Activated CD4-positive, alpha-beta T cell treated with anti-CD3 and anti-CD28 coated beads, Interleukin-10, Interleukin-2, amounts not matched to agents 100 ng/mL and 50 ng/mL, durations not matched to agents 16 hours and 8 hours (primary cell): ENCODE data around the gene TXNRD2.

ENCODE experiments used
- DNase-seq: peaks from one replicate; pipeline ENCODE4 v3.0.0-alpha.2; 2020

The TXNRD2 gene

DNA sequence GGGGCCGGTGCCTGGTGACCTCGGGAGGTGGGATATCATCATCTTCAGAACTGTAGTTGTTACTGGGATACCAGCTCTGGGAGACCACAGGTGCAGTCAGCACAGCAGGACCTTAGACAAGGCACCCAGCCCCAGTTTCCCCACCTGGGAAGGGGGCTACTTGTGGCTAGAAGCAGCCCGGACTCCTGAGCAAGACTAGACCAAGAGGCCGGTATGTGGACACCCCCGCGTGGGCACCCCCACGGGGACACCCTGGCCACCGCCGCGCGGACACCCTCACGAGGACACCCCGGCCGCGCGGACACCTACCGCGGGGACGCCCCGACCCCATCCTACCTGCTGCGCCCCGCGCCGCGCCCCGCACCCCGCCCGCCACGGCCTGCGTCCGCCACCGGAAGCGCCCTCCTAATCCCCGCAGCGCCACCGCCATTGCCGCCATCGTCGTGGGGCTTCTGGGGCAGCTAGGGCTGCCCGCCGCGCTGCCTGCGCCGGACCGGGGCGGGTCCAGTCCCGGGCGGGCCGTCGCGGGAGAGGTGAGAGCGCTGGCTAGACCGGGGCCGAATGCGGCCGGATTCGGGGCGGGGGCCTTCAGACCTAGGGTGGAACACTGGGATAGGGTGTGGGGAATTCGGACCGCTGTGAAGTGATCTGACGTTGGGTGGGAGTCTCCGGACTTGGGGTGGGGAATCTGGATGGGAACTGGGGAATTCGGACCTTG, at the start of gene TXNRD2, which contains the start of gene COMT:
Gene TXNRD2, minus strand, starts transcription at position 454 of the 718 bp plus-strand sequence. Its CDS starts 15 bp downstream, at position 439.
Gene COMT, plus strand, starts transcription at position 408 of the 718 bp plus-strand sequence. CDS start 20,755 bp downstream, outside the sequence.
- DNase-seq: peak; percentile 83

DNA sequence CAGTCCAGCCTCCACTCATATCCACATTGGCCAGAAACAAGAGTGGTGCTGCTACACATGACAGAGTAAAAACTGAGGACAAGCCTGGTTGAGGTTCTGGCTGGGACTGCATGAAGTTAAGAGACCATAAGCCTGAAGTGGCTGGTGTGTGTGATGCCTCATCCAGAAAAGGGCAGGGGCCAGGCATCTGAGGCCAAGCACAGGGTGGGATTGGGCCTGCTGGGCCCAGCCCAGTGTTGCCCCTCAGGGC, 49.7 kb upstream of the TXNRD2 start:
- DNase-seq: no peak

DNA sequence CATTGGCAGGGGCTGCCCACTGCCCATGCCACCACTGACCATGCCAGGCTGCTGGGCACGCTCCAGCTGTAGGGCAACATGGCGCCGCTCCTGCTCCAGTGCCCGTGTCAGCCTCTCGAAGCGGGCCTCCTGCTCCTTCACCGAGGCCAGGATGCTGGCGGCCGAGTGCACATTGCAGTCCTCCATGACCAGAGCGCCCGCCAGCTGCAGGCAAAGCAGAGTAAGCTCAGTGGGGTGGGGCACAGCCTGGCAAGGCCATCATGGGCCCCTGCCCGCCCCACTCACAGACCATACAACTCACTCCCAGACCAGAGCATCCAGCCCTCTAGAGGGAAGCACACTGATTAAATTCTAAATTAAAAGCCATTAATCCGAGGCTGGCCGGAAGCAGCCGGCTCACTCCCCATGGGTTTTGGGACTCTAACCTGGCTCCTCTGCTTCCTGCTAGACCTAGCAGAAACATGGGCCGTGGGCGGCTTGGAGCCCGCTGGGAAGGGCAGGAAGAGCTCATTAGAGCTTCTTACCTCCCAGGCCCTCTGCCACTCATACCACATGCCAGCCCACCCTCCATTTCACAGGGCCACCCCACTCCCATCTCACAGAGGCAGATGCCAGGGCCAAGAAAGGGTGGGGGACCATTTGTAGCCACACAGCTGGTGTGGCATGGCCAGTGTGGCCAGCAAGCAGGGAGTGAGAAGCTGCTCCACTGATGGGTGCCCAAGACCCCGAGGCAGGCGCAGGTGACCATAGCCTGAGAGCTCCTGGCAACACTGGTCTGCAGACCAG, 49.2 kb upstream of the TXNRD2 start:
- DNase-seq: no peak

DNA sequence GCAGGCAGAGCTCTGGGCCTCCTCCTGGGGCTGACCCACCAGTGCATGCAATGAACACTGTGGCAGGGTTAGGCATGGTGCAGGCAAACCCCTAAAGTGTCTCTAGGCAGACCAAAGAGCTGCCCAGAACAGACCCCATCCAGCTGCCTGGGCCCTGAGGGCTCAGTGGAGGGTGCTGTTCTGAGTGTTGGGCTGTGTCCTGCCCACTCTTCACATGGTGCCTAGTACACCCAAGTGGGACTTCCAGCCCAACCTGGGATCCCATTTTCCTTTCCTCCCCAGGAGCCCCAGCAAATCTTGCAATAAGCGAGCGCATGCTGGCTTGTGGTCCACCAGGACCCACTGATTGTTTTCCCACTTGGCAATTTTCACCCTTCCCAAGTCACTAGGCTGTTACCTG, 48.6 kb upstream of the TXNRD2 start:
- no peak for DNase-seq

DNA sequence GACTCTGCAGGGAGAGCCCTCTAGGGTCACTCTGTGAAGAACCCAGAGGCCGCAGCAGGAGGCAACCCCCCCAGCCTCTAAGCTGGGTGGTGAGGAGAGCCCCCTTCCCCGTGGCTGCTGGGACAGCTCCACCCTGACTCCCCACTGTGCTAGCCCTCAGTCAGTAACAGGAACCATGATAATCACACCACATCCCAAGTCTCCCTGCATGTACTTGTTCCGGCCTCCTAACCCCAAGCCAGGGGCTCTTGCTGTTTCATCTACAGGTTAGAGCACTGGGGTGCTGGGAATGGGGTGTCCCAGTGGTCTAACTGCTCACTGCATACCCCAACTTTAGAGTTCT, 48.1 kb upstream of the TXNRD2 start:
- DNase-seq: no peak

DNA sequence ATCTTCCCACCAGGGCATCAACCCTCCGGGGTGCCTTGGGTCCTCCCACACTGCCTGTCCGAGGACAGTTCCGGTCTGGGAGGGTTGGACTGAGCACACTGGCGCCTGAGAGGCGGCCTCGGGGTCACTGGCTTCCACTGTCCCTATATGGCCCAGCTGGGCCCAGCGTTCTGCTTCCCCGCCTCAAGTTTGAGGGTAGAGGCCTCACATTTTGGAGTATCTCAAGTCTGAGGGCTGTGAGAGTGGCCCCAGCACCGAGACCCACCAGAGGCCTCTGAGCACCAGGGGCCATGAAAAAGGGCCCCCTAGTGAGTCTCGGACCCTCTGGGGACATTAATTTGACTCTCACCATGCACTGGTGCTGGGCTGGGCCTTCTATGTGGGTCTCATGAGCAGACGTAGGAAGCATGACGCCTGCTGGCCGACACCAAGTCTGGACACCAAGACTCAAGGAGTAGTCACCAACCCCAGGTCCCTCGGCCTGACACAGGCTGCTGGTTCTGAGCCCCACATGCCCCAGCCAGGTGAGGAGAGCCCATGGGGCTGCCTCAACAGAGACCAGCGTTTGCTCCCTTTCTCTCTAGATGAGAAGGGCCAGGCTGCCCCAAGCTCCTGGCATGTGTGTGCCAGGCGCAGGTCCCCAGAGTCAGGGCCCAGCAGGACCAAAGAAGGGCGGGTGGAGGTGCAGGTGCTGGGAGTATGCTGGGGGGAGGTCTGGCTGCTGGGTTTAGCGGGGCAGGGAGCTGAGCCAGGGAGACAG, 47.5 kb upstream of the TXNRD2 start:
- no peak for DNase-seq

DNA sequence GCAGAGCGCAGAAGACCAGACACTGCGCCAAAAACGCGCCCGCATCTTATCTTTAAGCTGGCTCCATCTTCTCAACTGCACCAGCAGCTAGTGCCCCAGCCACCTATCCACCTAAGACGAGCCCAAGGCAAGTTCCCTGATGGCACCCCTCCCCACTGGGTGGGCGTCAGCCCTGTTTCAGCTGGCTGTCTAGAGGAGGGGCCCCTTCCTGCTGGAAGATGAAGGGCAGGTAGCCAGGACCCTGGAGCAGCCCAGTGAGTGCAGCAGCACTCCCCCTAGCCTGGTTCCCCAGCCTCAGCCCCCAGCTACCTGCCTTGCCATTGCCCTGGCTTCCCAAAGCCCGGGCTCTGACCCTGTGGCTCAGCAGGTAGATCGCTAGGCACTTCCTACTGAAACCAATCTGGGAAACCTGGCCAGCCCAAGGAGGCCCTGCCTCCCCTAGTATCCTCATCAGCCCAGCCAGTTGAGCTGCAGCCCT, 46.8 kb upstream of the TXNRD2 start:
- DNase-seq: no peak

DNA sequence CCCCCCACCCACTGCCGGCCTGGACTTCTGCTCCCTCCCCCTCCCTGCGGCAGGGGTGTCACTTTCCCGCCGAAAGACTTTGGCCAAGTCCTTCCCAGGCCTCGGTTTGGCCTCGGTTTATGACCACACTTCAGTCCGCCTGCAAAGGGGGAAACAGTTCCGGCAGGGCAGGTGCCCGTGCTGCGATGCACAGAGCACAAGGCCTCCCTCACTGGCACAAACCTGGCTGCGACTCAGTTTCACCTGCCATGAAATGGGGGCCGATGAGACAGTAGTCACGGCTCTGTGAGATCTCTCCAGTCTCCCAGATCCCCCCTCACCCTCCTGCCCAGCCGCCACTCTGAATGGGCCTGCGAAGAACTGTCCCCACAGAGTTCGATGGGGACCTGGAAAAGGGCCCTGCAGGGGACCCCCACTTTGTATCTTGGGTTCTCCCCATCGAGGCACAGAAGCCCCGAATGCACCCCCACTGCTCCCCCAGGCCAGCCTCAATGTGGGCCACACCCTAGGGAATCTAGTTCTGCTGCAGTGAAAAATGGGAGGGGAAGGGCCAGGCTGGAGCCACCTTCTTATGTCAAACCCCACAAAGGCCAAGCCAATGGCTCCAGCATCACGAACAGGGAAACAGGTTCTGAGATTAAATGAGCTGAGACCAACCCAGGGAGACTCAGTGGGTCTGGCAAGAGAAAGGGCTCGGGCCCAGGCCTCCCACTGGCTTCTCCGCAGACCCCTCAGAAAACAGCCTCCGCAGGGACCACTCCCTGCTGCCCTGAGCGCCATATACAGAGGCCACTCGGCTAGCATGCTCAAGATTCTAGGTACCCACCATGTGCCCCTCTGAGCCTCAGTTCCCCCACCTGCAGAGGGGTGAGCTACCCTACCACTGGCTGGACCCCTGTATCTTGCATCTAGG, 46.0 kb upstream of the TXNRD2 start:
- no peak for DNase-seq

DNA sequence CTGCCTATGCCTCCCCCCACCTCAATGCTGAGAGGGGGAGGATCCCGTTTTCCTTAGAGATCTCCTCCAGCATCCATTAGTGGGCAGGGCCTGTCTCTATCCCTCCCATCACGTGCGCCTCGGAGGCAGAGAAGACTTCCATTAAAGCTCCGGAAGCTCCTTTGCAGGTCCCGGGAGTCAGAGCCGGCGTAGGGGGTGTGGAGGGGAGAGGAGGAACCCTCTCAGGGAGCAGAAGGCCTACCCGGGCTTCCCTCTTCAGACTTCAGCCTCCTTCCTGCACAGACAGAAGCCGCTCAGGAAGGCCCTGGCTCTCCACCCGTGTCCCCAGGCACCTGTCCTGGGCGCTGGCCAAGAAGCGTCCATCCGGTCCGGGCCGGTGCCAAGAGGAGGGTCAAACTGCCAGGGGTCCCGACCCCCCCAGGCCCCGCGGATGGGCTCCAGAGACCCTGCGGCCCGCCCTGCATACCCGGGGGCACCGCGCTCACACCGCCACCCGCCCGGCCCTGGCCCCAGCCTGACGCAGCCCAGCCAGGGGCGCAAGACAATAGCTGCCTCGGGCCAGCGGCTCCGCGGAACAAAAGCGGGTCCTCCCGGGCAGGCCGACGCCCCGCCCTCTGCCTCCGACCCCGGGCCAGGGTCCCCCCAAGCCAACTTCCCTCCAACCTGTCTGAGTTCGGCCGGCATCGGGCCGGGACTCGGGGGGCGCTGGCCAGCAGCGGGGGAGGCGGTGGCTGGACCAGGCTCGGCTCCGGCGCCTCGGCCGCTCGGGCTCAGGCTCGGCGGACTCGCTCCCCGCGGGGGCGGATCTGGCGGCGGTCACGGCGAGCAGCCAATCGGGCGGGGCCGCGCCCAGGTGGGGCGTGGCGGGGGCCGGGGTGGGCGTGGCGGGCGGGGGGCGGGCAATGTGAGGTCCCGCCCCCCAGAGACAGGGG, 45.1 kb upstream of the TXNRD2 start:
- DNase-seq: peak; percentile 73

DNA sequence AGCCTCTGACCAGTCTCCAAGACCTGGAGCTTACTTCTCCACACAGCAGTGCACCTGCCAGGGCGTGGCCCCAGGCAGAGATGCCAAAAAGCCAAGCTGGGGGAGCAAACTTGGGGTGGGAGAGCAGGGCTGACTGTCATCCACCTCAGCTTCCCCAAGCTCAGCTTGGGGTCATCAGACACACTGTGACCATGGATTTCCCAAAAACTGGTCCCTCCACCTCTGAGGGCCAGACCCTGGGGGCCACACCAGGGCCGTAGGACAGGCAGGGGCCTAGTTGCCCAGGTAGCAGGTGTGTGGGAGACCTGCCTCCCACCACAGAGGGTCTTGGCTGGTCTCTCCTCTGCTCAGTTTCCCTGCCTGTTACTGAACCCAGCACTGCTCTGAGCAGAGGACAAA, 44.4 kb upstream of the TXNRD2 start:
- no peak for DNase-seq

DNA sequence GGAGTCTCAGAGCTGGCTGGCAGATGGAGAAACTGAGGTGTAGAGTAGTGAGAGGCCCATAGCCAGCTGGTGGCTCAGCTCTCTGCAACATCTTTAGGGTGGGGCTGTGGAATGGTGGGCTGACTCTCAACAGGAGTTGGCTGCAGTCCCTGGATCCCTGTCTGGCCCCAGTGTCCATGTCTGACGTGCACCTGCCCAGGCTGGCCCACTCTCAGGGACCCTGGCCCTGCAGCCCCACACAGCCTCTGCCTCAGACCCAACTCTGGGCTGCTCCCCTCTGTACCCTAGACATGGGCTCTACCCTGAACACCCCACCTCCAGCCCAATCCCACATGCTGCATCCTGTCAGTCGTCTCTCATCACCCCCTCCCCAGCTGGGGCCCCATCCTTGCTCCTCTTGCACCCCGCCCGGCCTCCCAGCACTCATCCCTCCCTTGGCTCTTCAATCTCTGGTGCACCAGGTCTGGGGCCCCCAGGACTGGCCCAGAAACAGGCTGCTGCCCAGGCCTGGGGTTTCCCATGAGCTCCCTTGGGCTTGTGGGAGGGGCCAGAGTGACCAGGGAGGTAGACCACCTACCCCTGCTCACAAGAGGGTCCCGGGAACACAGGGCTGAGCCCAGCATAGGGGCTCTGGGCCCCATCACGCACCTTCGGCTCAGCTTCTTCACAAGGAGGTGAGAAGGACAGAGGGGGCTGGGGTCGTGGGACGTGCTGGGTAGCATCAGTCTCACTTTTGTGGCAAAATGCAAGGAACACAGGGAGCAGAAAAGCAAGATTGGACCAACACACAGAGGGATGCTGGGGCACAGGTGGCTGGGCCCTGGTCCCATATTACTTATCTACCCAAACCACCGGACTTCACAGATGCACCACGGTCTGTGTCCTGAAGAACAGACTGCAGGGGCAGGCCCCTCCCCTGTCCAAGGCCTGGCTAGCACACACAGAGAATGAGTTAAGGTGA, 43.5 kb upstream of the TXNRD2 start:
- no peak for DNase-seq

DNA sequence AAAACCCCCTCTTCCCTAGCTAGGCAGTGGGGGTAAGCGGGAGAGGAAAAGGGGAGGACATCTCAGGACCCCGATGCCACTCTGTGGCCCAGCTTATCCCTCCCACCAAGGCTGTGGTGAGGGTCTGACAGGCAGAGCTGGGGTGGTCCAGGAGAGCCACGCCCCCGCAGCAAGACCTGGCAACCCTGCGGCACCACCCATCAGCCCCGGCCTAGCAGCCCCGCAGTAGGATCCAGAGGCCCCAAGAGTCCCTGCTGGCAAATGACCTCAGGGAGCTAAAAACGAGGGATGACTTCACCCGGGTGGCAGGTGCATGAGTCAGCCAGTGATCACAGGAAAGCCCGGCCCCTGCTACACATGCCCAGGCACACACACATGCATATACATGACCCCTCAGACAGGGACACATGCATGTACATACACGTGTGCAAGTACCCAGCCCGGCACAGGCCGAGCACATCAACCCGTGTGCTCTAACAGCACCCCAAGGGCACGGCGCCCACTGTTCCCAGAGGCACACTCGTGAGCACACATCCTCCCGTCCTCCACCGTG, 42.7 kb upstream of the TXNRD2 start:
- DNase-seq: no peak

DNA sequence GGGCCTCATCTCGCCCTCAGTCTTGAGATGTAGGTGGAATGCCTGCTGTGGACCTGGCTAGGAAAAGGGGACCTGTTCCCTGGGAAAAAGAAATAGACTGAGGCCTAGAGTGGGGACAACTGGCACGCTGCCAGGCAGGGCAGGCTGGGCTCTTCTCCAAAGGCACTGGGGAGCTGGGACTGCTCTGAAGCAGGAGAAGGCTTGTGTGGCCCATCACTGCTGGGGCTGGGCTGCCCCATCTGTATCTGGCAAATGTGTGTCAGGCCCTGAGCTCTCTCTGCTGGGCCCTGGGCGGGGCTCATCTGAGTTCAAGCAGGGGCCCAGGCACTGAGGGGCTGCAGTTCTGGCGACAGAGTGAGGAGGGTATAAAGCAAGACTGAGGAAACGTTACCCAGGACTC, 42.1 kb upstream of the TXNRD2 start:
- no peak for DNase-seq

DNA sequence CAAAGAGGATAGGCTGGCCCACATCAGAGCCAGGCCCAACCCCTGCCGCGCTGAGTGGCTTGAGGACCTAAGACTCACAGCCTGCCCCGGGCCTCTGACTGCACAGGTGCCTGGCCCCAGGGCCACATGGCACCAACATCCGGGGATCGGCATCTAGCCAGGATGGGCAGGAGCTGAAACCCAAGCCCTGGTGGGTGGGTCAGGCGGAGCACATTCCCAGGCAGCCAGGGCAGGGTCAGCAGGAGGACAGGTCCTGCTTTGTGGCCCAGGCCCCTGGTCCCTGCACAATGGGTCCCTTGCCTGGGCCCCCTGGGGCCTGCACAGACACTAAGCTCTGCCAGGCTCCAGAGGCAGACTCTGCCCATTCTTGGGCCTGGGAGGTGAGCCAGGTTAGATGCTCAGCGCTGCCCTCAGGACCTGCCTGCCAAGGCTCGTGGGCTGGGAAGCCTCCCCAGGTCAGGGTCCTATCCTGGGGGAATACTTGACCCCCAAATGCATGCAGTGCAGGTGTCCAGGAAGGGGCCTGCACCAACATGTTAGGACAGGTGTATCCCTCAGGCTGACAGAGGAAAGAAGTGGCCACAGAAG, 41.5 kb upstream of the TXNRD2 start:
- no peak for DNase-seq

DNA sequence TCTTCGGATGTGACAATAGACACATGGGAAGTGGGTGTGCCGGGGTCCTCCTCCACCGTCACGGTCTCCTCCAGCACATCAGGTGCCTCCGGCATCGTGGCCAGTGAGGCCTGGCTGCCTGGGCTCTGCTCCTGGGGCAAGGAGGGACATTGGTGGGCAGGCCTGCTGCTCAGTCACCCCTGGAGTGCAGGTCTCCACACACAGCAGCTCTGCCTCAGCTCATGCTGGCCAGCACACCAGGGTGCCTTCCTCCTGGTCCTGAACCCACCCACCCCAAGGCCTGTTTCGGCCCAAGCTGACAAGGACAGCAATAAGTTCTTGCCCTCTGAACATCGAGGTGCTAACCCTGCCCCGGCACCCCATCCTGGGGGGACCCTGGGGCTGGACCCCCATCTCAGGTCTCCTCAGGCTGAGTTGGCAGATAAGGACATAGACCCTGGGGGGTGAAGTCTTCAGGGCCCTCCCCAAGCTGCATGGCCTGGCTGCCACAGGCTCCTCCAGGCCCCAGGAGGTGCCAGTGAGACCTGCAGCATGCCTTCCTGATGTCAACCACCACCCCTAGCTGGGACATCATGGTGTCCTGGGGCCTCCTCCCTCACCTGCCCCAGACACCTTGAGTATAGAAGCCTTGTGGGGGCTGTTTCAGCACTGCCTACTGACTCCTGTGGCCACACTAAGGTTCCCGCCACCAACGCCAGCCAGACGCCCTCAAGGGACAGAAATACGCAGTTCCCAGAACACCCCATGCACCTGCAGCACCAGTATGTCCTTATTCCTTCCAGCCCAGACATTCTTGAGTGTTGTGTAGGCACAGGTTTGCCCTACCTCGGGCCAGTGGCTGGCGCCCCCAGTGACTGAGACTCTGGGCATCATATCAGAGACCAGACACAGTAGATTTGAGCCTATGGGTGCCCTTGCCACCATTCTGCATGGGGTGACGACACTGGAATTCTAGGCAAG, 40.6 kb upstream of the TXNRD2 start:
- no peak for DNase-seq

DNA sequence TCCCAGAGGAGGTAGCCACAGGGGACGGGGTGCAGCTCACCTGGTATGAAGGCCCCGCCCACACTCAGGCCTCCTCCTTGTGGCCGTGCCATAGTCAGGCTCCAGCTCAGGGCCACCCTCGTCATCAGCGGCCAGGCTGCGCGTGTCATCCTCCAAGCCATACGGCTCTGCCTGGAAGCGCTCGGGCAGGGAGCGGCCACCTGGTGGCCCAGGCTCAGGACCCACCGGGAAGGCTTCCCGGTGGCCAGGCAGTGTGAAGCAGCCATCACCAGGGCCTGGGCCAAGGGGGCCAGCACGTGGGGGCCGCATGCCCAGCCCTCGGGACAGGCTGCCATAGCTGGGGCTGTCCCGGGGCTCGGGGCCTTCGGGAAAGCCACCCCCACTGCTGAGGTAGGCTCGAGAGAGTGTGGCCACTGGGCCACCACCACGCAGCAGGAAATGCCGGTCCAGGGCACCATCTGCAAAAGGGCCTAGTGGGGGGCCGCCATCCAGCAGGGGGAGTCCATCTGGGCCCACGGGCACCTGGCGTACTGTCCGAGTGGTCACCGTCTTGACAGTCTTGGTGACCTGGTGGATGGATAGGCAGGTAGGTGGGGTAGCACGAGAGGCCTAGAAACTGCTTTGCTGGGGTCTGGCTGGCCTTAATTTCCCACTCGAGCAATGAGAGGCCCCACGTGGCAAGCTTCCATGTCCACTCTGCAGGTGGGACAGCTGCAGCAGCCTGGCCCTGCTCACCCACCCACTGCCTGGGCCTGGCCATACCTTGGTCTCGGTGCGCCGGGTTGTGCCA, 39.7 kb upstream of the TXNRD2 start:
- no peak for DNase-seq

DNA sequence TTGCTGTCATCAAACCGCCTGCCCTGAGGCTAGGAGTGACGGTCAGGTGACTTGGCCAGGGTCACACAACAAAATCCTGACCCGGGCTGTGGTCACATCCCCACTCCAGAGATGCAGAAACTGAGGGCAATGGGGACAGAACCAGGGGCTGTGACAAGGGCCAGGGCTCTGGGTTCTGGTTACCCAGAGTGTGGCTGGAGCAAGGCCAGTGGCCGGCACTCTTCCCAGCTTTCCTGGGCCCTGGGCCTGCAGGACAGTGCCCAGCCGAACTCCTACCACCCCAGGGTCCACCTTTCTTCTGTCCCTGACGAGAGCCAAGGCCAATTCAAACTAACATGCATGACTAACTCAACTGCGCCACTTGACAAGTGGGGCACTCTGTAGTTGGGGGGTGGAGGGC, 39.1 kb upstream of the TXNRD2 start:
- no peak for DNase-seq
